ENCODE measurements around the gene GNAQ. TPM values are rescaled to one million over a fixed set of nuclear protein-coding genes. Genes with fewer than 3 reads are reported as not detected.

Gene GNAQ
- total RNA-seq, 1 experiment from 2014 or later, result 28.7 TPM

- Histone ChIP-seq H4K20me1 (ENCODE audit: insufficient read depth) (no peaks in the 10 kb centered on the region), H3K79me2 (ENCODE audit: insufficient read depth, low read length) (no peaks in the 10 kb centered on the region), H3K4me2 (ENCODE audit: low read length) (no peak overlapping the region), H3K9me2 (ENCODE audit: insufficient read depth) (no peaks in the 10 kb centered on the region), H3K4me3 (replicated peaks in 1 of 2; ENCODE audit: low read depth in 1 of 2, low read length in 2 of 2) (no peak overlapping the region), H3K27ac (ENCODE audit: low read depth, low read length) (no peak overlapping the region), H2AFZ (ENCODE audit: low read depth, low read length, poor library complexity, severe bottlenecking) (no peak overlapping the region), H3K36me3 (ENCODE audit: control insufficient read depth in 1 of 2, insufficient read depth in 2 of 2, low read length in 2 of 2) (no peaks in the 10 kb centered on the region), H3K4me1 (ENCODE audit: control insufficient read depth in 1 of 2, insufficient read depth in 2 of 2, low read length in 2 of 2) (peaks cover 9 to 10% of the 10 kb centered on the region in 2 experiments), H3K27me3 (ENCODE audit: insufficient read depth, low read length) (no peaks in the 10 kb centered on the region), H3K9me3 (ENCODE audit: control insufficient read depth in 1 of 2, insufficient read depth in 1 of 2, low read depth in 1 of 2, low read length in 2 of 2) (no peaks in the 10 kb centered on the region), H3K9ac (ENCODE audit: low read length) (no peak overlapping the region)
- ChIA-PET POLR2A (no interaction called here), CTCF (no interaction called here), RAD21 (ENCODE audit: low non-redundant PET in 1 of 2, low total read pairs in 2 of 2, uncharacterized antibody in 2 of 2, unreplicated experiment in 2 of 2) (no interaction called here)
- no TSS peak for BruUV-seq (replicated peaks)
- ATAC-seq (no peak), DNase-seq (ENCODE audit: low read depth, low spot score) (no peak)
- no peak for TF ChIP-seq EZH2 (IDR thresholded peaks at IDR 0.05)
- no peak for TF ChIP-seq EZH2phosphoT487 (IDR thresholded peaks at IDR 0.05; ENCODE audit: borderline replicate concordance)
- no peak for TF ChIP-seq ZNF274 (IDR thresholded peaks at IDR 0.05; ENCODE audit: low read depth, low read length)
- TF ChIP-seq REST (IDR thresholded peaks at IDR 0.05; ENCODE audit: low read depth), result no peak
- no peak for TF ChIP-seq SRF (IDR thresholded peaks at IDR 0.05; ENCODE audit: low read depth)
- intact Hi-C loops (cut with micrococcal nuclease), result no loop called here
These were observed 241.7 kb downstream of the GNAQ start for GRCh38 chr9:77789891-77790290.

GRCh38 chr9:77785341-77785740 lies 246.3 kb downstream of the GNAQ start:
- ChIA-PET POLR2A (no interaction called here), RAD21 (ENCODE audit: low non-redundant PET in 1 of 2, low total read pairs in 2 of 2, uncharacterized antibody in 2 of 2, unreplicated experiment in 2 of 2) (no interaction called here), CTCF (no interaction called here)
- BruUV-seq (replicated peaks), result no TSS peak
- Histone ChIP-seq H2AFZ (ENCODE audit: low read depth, low read length, poor library complexity, severe bottlenecking) (no peak overlapping the region), H3K79me2 (ENCODE audit: insufficient read depth, low read length) (no peaks in the 10 kb centered on the region), H3K9ac (ENCODE audit: low read length) (no peak overlapping the region), H3K27me3 (ENCODE audit: insufficient read depth, low read length) (no peaks in the 10 kb centered on the region), H3K4me2 (ENCODE audit: low read length) (no peak overlapping the region), H3K4me3 (replicated peaks in 1 of 2; ENCODE audit: low read depth in 1 of 2, low read length in 2 of 2) (no peak overlapping the region), H3K9me3 (ENCODE audit: control insufficient read depth in 1 of 2, insufficient read depth in 1 of 2, low read depth in 1 of 2, low read length in 2 of 2) (no peaks in the 10 kb centered on the region), H3K36me3 (ENCODE audit: control insufficient read depth in 1 of 2, insufficient read depth in 2 of 2, low read length in 2 of 2) (no peaks in the 10 kb centered on the region), H4K20me1 (ENCODE audit: insufficient read depth) (no peaks in the 10 kb centered on the region), H3K27ac (ENCODE audit: low read depth, low read length) (no peak overlapping the region), H3K4me1 (ENCODE audit: control insufficient read depth in 1 of 2, insufficient read depth in 2 of 2, low read length in 2 of 2) (no peaks in the 10 kb centered on the region), H3K9me2 (ENCODE audit: insufficient read depth) (no peaks in the 10 kb centered on the region)
- ATAC-seq (no peak), DNase-seq (ENCODE audit: low read depth, low spot score) (no peak)
- intact Hi-C loops (cut with micrococcal nuclease), result no loop called here
- TF ChIP-seq CEBPB (IDR thresholded peaks at IDR 0.05; ENCODE audit: low read depth) (no peak), CBX3 (IDR thresholded peaks at IDR 0.05; ENCODE audit: low read depth) (no peak), EGR1 (IDR thresholded peaks at IDR 0.05; ENCODE audit: low read depth) (no peak), ZBTB33 (IDR thresholded peaks at IDR 0.05; ENCODE audit: extremely low read depth, insufficient replicate concordance, low read length) (no peak), POLR2AphosphoS5 (IDR thresholded peaks at IDR 0.05; ENCODE audit: low read depth, low read length) (no peak), YY1 (IDR thresholded peaks at IDR 0.05; ENCODE audit: extremely low read depth, insufficient replicate concordance, low read depth, low read length) (no peak), MAX (IDR thresholded peaks at IDR 0.05) (no peak), TCF7L2 (IDR thresholded peaks at IDR 0.05; ENCODE audit: borderline replicate concordance, extremely low read depth, insufficient read depth, insufficient read length) (no peak), ZFX (IDR thresholded peaks at IDR 0.05) (no peak), POLR2A (IDR thresholded peaks at IDR 0.05; ENCODE audit: borderline replicate concordance, extremely low read depth, insufficient read depth, insufficient read length) (no peak), ATF3 (IDR thresholded peaks at IDR 0.05) (no peak), EZH2 (IDR thresholded peaks at IDR 0.05) (no peak), SRF (IDR thresholded peaks at IDR 0.05; ENCODE audit: low read depth) (no peak), RAD21 (IDR thresholded peaks at IDR 0.05; ENCODE audit: low read depth) (no peak)
